ENCODE data around the gene AURKB.
A peak's percentile ranks its signal among the peaks of the same experiment; 100 is the strongest.

DNA sequence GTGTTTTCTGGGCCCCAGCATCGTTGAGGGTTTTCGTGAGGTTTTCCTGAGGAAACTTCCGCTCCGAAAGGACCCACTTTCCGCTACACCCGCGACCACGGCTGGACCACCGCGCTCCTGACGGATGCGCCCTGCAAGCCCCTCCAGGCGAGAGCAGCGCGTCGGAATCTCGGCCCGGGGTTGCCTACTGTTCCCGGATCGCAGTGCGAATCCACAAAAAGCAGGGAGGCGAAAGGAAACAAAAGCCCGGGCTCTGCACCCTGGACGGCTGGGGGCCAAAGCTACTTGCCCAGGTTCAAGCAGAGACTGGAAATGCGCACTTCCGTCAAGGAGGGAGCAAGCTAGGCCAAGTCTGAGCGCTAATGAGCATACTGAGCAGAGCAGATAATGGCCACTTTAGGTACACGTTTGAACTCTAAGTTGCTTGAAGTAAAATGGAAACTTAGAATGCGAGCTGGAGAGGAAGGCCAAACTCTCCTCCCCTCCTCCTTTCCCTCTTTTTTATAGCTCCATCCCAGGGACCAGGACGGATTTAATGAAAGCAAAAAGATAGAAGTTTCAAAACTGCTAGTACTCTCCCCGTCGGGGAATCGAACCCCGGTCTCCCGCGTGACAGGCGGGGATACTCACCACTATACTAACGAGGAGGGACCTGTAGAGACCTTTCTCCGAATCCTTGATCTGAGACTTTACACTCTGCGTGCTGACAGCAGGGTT is 11.4 kb upstream of the AURKB start:
- TF ChIP-seq, protein P1, sequence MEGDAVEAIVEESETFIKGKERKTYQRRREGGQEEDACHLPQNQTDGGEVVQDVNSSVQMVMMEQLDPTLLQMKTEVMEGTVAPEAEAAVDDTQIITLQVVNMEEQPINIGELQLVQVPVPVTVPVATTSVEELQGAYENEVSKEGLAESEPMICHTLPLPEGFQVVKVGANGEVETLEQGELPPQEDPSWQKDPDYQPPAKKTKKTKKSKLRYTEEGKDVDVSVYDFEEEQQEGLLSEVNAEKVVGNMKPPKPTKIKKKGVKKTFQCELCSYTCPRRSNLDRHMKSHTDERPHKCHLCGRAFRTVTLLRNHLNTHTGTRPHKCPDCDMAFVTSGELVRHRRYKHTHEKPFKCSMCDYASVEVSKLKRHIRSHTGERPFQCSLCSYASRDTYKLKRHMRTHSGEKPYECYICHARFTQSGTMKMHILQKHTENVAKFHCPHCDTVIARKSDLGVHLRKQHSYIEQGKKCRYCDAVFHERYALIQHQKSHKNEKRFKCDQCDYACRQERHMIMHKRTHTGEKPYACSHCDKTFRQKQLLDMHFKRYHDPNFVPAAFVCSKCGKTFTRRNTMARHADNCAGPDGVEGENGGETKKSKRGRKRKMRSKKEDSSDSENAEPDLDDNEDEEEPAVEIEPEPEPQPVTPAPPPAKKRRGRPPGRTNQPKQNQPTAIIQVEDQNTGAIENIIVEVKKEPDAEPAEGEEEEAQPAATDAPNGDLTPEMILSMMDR (IDR thresholded peaks at IDR 0.05) = peak in 1 of 3 donors; percentile 15
- no peak for TF ChIP-seq POLR2A (IDR thresholded peaks at IDR 0.05)
